HG03159 (cell line): ENCODE data around the gene KLF17.

Source experiments
- ATAC-seq: cut with Tn5 transposase; IDR thresholded peaks from one replicate; pipeline ENCODE4 v1.9.1; 2021; ENCODE audit warnings: mild to moderate bottlenecking, moderate library complexity; ENCODE audit not compliant: unreplicated experiment

The KLF17 gene

DNA sequence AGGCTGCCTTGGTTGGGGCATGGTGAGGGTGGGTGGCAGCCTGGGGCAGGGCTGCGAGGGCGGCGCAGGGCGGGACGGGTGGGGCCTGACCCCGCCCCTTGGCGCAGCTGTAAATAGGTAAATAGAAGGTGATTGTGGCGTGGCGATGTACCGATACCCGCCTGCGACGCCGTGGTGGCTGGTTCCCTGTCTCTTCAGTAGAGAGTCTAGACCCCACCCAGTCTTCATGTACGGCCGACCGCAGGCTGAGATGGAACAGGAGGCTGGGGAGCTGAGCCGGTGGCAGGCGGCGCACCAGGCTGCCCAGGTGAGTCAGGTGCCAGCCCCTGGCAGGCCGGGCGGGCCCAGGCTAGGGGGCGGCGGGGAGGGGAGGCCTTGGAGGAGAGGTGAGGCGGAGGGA lies at the start of gene KLF17:
Gene KLF17, plus strand, starts transcription at position 140 of the 400 bp plus-strand sequence. Its CDS starts 87 bp downstream, at position 227.
- ATAC-seq: no peak

DNA sequence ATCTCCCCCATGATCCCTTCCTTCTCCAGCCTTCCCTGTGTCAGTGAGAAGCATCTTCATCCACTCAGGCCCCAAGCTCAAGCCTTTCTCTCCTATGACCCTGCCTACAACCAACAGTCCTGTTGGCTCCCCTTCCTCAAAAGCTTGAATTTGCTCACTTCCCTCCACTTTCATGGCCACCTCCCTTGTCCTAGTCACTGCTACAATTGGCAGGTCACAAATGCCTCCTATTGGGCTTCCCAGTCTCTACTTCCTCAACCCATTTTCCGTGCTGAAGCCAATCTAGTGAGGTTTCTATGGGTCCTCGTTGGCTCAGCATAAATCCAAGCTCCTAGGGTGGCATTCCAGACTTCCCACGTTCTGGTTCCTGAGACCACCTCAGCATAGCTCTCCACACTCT lies 47.2 kb upstream of the KLF17 start:
- ATAC-seq: no peak

DNA sequence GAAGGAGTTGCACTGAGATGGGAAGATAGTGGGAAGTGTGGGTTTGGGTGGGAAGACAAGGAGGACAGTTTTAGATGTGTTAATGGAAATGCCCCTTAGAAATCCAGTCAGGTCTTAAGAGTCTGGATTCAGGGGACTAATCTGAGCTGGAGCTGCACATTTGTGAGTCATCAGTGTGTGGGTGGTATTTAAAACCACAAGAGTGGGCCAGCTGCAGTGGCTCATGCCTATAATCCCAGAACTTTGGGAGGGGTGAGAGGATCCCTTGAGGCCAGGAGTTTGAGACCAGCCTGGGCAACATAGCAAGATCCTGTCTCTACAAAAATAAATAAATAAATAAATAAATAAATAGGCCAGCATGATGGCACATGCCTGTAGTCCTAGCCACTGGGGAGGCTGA lies 46.4 kb upstream of the KLF17 start:
- ATAC-seq: no peak

DNA sequence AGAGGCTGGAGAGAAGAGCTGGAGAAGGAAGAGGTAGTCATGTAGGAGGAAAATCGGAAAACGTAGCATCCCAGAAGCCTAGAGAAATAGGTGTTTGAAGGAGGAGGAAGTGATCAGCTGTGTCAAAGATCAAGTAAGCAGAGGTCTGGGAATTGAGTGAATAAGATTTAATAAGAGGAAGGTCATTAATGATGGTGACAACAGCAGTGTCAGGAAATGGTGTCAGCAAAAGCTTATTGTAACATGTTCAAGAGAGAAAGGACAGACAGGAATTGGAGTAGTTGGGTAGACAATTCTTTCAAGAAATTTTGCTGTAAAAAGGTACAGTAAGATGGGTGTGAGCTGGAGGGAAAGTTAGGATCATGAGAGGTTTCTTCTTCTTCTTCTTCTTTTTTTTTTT lies 45.8 kb upstream of the KLF17 start:
- no peak for ATAC-seq

GRCh38 chr1:44073528-44073927 lies 45.1 kb upstream of the KLF17 start:
- ATAC-seq: no peak

DNA sequence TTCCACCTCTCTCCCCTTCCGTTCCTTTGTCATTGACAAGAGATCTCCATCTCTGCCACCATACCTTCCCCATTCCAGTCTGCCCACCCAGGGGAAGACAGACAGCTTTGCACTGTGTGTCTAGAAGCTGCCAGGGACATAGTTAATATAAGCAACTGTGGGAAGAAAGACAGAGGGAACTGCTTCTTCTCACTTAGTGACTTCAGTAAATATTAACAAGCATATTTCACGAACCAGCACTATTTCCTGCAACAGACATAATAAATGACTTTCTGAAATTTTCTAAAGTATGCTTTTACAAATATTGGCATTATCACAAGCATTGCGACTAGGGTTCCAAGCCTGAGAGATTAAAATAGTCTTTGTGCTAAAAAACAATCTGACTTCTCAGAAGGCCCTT lies 44.2 kb upstream of the KLF17 start:
- no peak for ATAC-seq

DNA sequence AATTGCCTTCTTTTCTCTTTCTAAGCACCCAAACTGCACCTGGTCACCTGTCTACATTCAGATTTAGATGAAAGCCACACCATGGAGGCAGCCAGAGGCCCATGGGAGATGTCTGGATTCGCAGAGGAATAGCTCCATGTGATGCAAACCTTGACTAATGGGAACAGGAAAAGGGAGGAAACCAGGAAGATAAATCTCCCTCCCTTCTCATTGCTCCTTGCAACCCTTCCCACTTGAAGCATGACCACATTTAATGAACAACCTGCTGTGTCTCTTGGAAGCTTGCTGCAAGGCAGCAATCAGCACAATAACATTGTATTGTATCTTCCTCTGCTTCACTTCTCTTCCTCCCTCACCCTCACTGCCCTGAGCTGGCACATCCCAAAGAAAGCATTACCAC lies 42.6 kb upstream of the KLF17 start:
- no peak for ATAC-seq

GRCh38 chr1:44077421-44077820 lies 41.2 kb upstream of the KLF17 start:
- no peak for ATAC-seq

DNA sequence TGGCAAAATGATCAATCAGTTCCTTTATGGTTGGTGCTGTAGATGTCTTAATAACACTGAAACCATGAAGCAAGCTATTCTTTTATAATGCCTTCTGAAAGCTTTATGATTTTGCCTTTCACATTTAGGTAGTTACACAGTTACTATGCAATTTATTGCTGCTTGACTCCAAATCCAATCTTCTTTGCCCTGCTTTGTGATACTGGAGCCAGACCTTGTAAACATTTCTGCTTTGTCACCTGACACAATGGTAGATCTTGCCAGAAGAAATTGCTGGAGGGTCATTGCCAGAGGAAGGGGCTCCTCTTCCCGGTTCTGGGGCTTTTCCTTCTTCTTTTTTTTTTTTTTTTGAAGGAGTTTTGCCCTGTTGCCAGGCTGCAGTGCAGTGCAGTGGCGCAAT lies 40.5 kb upstream of the KLF17 start:
- ATAC-seq: no peak

- ATAC-seq: no peak
These were observed 39.1 kb upstream of the KLF17 start for GRCh38 chr1:44079566-44079965.

GRCh38 chr1:44084998-44085675 lies 33.5 kb upstream of the KLF17 start:
- no peak for ATAC-seq

- ATAC-seq: no peak
These were observed 31.7 kb upstream of the KLF17 start for GRCh38 chr1:44086692-44087474.

GRCh38 chr1:44089371-44090048 lies 29.1 kb upstream of the KLF17 start:
- no peak for ATAC-seq

DNA sequence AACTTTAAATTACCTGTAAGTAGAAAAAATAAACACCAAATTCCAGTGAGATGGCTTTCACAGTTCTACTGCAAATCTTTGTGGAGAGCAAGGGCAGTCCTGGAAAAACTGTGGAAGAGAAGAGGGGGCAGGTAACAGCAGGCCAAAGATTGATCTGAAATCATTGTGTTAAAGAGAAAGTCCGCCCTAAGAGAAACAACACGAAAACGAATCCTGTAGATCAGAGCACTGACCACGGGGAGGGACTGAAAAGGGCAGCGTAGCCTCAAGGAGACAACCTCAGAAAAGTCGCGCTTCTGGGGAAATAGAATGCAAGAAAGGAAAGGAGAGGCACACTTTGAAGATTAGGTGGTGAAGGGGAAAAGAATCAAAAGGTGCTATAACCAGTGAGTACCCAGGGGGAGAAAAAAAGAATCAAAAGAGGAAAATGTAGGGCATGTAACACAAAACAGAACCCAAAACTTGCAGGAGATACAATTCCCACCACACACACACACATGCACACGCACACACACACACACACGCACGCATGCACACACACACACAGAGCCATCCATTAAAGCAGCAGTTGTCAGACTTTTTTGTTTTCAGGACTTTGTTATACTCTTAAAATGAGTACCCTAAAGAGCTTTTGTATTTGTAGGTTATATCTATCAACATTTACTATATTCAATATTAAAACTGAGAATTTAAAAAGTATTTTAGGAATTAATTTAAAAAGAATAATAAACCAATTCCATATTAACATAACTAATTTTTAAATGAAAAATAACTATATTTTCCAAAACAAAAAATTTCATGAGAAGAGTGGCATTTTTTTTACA lies 28.0 kb upstream of the KLF17 start:
- ATAC-seq: no peak

- no peak for ATAC-seq
These were observed 24.6 kb upstream of the KLF17 start for GRCh38 chr1:44094047-44094446.

DNA sequence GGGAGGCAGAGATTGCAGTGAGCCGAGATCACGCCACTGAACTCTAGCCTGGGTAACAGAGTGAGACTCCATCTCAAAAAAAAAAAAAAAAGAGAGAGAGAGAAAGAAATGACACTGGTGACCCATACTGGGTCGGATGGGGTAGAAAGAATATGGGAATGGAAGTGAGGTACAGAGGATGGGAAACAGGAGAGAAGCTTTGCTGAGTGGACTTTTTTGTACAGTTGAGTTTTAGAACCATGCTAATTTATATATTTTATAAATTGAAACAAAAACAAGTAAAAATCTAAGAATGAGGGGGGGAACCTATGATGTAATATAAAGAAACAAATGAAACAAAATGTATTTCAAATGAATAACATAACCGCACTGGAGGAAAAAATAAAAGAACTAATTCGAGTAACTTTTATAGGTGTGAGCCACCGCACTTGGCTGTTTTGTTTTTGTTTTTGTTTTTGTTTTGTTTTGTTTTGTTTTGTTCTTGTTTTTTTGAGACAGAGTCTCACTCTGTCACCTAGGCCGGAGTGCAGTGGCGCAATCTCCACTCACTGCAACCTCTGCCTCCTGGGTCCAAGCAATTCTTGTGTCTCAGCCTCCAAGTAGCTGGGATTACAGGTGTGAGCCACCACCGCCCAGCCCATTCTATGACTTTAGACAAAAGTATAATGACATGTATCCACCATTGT lies 18.3 kb upstream of the KLF17 start:
- ATAC-seq: no peak

- ATAC-seq: no peak
These were observed 17.3 kb upstream of the KLF17 start for GRCh38 chr1:44101328-44101727.

GRCh38 chr1:44103270-44104131 lies 15.1 kb upstream of the KLF17 start:
- no peak for ATAC-seq

GRCh38 chr1:44105810-44106209 lies 12.8 kb upstream of the KLF17 start:
- no peak for ATAC-seq

GRCh38 chr1:44108241-44108640 lies 10.4 kb upstream of the KLF17 start:
- no peak for ATAC-seq
